ENCODE measurements around the gene SLC35F3. TPM values are rescaled to one million over a fixed set of nuclear protein-coding genes. Genes with fewer than 3 reads are reported as not detected.

SLC35F3 gene
- total RNA-seq, 1 experiment from 2014 or later = 22.7 TPM

DNA sequence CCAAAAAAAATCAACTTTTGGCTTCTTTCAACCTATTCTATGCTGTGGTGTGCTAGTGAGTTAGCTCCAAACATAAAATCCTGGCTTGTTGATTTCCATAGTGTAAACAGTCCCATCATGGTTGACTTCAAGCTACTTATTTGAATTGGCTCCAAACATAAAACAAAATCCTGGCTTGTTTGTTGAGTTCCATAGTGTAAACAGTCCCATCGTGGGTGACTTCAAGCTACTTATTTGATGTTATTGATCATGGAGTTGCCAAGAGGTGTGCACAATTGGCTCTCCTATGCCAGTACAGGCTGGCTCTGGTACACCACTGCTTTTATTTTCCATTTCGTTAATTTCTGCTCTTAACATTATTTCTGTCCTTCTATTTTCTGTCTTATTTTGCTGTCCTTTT is 466.9 kb downstream of the SLC35F3 start:
- TF ChIP-seq EZH2 (IDR thresholded peaks at IDR 0.05; ENCODE audit: borderline replicate concordance, low read depth, low read length, poor library complexity, severe bottlenecking) = no peak
- TF ChIP-seq, protein P1, sequence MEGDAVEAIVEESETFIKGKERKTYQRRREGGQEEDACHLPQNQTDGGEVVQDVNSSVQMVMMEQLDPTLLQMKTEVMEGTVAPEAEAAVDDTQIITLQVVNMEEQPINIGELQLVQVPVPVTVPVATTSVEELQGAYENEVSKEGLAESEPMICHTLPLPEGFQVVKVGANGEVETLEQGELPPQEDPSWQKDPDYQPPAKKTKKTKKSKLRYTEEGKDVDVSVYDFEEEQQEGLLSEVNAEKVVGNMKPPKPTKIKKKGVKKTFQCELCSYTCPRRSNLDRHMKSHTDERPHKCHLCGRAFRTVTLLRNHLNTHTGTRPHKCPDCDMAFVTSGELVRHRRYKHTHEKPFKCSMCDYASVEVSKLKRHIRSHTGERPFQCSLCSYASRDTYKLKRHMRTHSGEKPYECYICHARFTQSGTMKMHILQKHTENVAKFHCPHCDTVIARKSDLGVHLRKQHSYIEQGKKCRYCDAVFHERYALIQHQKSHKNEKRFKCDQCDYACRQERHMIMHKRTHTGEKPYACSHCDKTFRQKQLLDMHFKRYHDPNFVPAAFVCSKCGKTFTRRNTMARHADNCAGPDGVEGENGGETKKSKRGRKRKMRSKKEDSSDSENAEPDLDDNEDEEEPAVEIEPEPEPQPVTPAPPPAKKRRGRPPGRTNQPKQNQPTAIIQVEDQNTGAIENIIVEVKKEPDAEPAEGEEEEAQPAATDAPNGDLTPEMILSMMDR (conservative IDR thresholded peaks at IDR 0.05; ENCODE audit: low read depth, low read length) = no peak
- DNase-seq (ENCODE audit: low spot score) = no peak
- POLR2A ChIA-PET (ENCODE audit: low non-redundant PET) = no interaction called here
- Histone ChIP-seq H3K4me3 (ENCODE audit: low read depth, low read length, poor library complexity, severe bottlenecking) (no peak overlapping the region), H3K9me3 (ENCODE audit: low read depth, low read length, poor library complexity, severe bottlenecking) (no peaks in the 10 kb centered on the region), H3K27me3 (replicated peaks; ENCODE audit: insufficient read depth, low read depth, low read length, poor library complexity) (no peaks in the 10 kb centered on the region), H3K27ac (ENCODE audit: low read depth, low read length, poor library complexity, severe bottlenecking) (no peak overlapping the region), H3K4me1 (ENCODE audit: insufficient read depth, low read length, poor library complexity, severe bottlenecking) (peaks cover 17% of the 10 kb centered on the region), H3K36me3 (ENCODE audit: insufficient read depth, low read length, poor library complexity, severe bottlenecking) (peaks cover 17% of the 10 kb centered on the region)
- no TSS peak for BruUV-seq (replicated peaks)
- intact Hi-C loops (cut with micrococcal nuclease; ENCODE audit: unreplicated experiment) = no loop called here
- CTCF ChIA-PET = no interaction called here

DNA sequence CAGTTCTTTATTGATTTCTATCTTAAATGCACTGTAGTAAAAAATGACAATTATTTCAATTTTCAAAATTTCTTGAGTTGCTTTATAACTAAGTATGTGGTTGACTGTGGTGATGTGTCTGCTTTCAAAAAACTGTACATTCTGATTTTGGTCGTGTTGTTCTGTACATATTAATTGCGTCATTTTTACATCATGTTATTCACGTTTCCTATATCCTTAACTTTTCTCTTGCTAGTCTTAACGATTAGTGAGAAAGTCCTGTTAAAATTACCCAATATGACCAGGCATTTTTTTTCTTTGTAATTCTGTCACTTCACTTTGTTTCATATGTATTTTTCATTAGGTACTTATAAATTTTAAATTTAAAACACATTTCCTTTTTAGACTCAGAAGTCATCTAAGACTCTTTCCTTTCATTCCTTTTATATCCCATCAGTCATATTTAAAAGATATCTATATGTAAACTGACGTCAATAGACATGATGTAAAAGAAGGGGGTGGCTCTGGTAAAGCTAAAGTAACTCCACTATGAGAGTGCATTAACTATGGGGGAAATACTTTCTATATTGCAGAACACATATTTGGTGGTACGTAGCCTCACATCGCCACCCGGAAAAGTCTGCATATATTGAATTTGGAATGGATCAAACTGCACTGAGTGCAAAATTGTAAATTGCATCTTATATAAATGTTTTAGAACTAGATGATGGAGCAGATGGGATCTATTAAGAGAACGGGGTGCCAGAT is 467.7 kb downstream of the SLC35F3 start:
- ChIA-PET CTCF (no interaction called here), POLR2A (ENCODE audit: low non-redundant PET) (no interaction called here)
- Histone ChIP-seq H3K4me1 (ENCODE audit: insufficient read depth, low read length, poor library complexity, severe bottlenecking) (peaks cover 17% of the 10 kb centered on the region), H3K36me3 (ENCODE audit: insufficient read depth, low read length, poor library complexity, severe bottlenecking) (peaks cover 23% of the 10 kb centered on the region), H3K4me3 (ENCODE audit: low read depth, low read length, poor library complexity, severe bottlenecking) (peak overlapping the region; percentile 79), H3K9me3 (ENCODE audit: low read depth, low read length, poor library complexity, severe bottlenecking) (no peaks in the 10 kb centered on the region), H3K27me3 (replicated peaks; ENCODE audit: insufficient read depth, low read depth, low read length, poor library complexity) (no peaks in the 10 kb centered on the region), H3K27ac (ENCODE audit: low read depth, low read length, poor library complexity, severe bottlenecking) (peak overlapping the region; percentile 96)
- no TSS peak for BruUV-seq (replicated peaks)
- TF ChIP-seq EZH2 (IDR thresholded peaks at IDR 0.05; ENCODE audit: borderline replicate concordance, low read depth, low read length, poor library complexity, severe bottlenecking) = no peak
- TF ChIP-seq, protein P1 (conservative IDR thresholded peaks at IDR 0.05; ENCODE audit: low read depth, low read length) = no peak
- intact Hi-C loops (cut with micrococcal nuclease; ENCODE audit: unreplicated experiment) = no loop called here
- no peak for DNase-seq (ENCODE audit: low spot score)

DNA sequence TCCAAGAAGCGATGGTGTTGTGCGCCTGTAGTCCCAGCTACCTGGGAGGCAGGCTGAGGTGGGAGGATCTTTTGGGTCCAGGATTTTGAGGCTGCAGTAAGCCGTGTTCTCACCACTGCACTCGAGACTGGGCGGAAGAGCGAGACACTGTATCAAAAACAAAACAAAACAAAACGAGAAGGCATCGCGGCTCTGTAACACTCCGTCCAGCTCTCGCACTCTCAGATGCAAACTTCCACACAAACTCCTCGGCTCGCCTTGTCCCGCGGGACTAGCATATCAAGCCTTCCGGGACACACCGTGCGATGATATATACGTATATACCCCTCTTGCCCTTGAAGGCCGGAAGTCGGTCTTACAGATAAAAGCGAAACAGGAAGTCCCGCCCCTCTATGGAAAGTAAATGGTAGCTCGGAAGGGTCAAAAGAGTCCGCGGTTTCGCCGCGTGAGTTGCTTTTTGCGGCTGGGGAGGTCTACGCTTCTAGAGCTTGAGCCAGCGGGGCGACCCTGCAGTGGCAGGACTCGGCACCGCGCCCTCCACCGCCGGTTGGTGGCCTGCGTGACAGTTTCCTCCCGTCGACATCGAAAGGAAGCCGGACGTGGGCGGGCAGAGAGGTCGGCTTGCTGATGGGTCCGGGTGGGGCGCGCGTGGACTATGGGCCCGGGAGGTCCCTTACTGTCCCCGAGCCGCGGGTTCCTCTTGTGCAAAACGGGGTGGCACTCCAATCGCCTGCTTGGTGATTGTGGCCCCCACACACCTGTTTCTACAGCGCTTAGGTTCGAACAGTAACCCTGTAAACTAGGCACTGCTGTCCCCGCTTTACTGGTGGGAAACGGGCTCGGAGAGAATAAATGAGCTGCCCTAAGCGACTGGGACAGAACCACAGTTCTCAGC is 468.8 kb downstream of the SLC35F3 start, which contains the start of gene COA6:
Gene COA6, plus strand, starts transcription at position 393 of the 895 bp plus-strand sequence. Its CDS starts 11 bp downstream, at position 404.
- intact Hi-C loops (cut with micrococcal nuclease; ENCODE audit: unreplicated experiment) = no loop called here
- peak within 1 kb of the TSS; percentile 79 for H3K4me3 ChIP-seq (ENCODE audit: low read depth, low read length, poor library complexity, severe bottlenecking)
- H3K4me1 ChIP-seq (ENCODE audit: insufficient read depth, low read length, poor library complexity, severe bottlenecking) = peaks cover 17% of the 10 kb centered on the region
- no peaks in the 10 kb centered on the region for H3K9me3 ChIP-seq (ENCODE audit: low read depth, low read length, poor library complexity, severe bottlenecking)
- H3K27me3 ChIP-seq (replicated peaks; ENCODE audit: insufficient read depth, low read depth, low read length, poor library complexity) = no peaks in the 10 kb centered on the region
- peak; percentile 98 for DNase-seq (ENCODE audit: low spot score)
- H3K36me3 ChIP-seq (ENCODE audit: insufficient read depth, low read length, poor library complexity, severe bottlenecking) = peaks cover 32% of the 10 kb centered on the region
- H3K27ac ChIP-seq (ENCODE audit: low read depth, low read length, poor library complexity, severe bottlenecking) = peak within 1 kb of the TSS; percentile 96
- ChIA-PET CTCF (no interaction called here), POLR2A (ENCODE audit: low non-redundant PET) (interaction anchor here (0.5 kb wide), 1 partner anchor 19 kb away, joined by 5 read pairs; no protein-coding TSS in a partner anchor)
- BruUV-seq (replicated peaks) = no TSS peak
- TF ChIP-seq EZH2 (IDR thresholded peaks at IDR 0.05; ENCODE audit: borderline replicate concordance, low read depth, low read length, poor library complexity, severe bottlenecking) = no peak
- TF ChIP-seq, protein P1 (conservative IDR thresholded peaks at IDR 0.05; ENCODE audit: low read depth, low read length) = no peak
